ENCODE measurements around the gene CROT.

GRCh38 chr7:87447116-87447635 lies 101.7 kb downstream of the CROT start:
- TF ChIP-seq POLR2A (IDR thresholded peaks at IDR 0.05; ENCODE audit: low read length) (no peak), EHMT2 (IDR thresholded peaks at IDR 0.05; ENCODE audit: low read depth) (no peak), MAFK (IDR thresholded peaks at IDR 0.05; ENCODE audit: partially characterized antibody) (no peak), CTCF (IDR thresholded peaks at IDR 0.05) (no peak), CHD2 (IDR thresholded peaks at IDR 0.05; ENCODE audit: low read length, partially characterized antibody) (no peak)
